MCF 10A (cell line): ENCODE data around the gene TNS1. TPM values are rescaled to one million over a fixed set of nuclear protein-coding genes. Genes with fewer than 3 reads are reported as not detected.
"Not testable (repeated sequence)": the region's sequence is repeated elsewhere in the genome, so short reads cannot be mapped to it uniquely, and the experiment has no call there.

Source experiments
- Bru-seq: library from RNA; stranded (reverse); fragments of 400-500 nt; gene quantifications from one replicate; lab custom pipeline; 2021; lab: Mats Ljungman, UMichigan
- BruChase-seq, 2 experiments: library from RNA; stranded (reverse); fragments of 400-500 nt; gene quantifications; one replicate each; lab custom pipeline; 2021; lab: Mats Ljungman, UMichigan
- BruUV-seq: library from RNA; stranded (reverse); fragments of 400-500 nt; replicated peaks from 2 replicates; lab custom pipeline; 2021; lab: Mats Ljungman, UMichigan
- CTCF ChIA-PET: fragments of 300-600 bp; sonication (Branson Sonifier 250); formaldehyde crosslinking; extraction: SDS; loops from one replicate; lab custom pipeline; 2021; ENCODE audit warnings: antibody characterized with exemption, inconsistent platforms; lab: Yijun Ruan, JAX
- POLR2A ChIA-PET: fragments of 300-600, 350-650 bp; sonication (Branson Sonifier 250); formaldehyde crosslinking; extraction: SDS; loops from one replicate; lab custom pipeline; 2020; ENCODE audit warnings: antibody characterized with exemption, inconsistent platforms; lab: Yijun Ruan, JAX
- DNase-seq: peaks from one replicate; pipeline ENCODE4 v3.0.0-alpha.2; 2018; ENCODE audit not compliant: unreplicated experiment
- H3K27ac Mint-ChIP-seq: one replicate; pipeline ENCODE4 v1.8.0; 2022; ENCODE audit warnings: mild to moderate bottlenecking, low read depth, mixed read lengths; ENCODE audit not compliant: unreplicated experiment
- H3K27me3 Mint-ChIP-seq: one replicate; pipeline ENCODE4 v1.8.0; 2022; ENCODE audit warnings: mixed read lengths; ENCODE audit not compliant: insufficient read depth, unreplicated experiment
- H3K36me3 Mint-ChIP-seq: one replicate; pipeline ENCODE4 v1.8.0; 2022; ENCODE audit warnings: mild to moderate bottlenecking, moderate library complexity, mixed read lengths; ENCODE audit not compliant: insufficient read depth, unreplicated experiment
- H3K4me1 Mint-ChIP-seq: one replicate; pipeline ENCODE4 v1.8.0; 2022; ENCODE audit warnings: mixed read lengths; ENCODE audit not compliant: insufficient read depth, unreplicated experiment
- H3K4me3 Mint-ChIP-seq: one replicate; pipeline ENCODE4 v1.8.0; 2022; ENCODE audit warnings: mild to moderate bottlenecking, moderate library complexity, mixed read lengths; ENCODE audit not compliant: unreplicated experiment
- H3K9me3 Mint-ChIP-seq: one replicate; pipeline ENCODE4 v1.8.0; 2022; ENCODE audit warnings: mixed read lengths; ENCODE audit not compliant: unreplicated experiment
- intact Hi-C: fragments of 100-400 bp; cut with micrococcal nuclease; formaldehyde crosslinking; loops from 2 replicates; pipeline ENCODE4 v1.14.1; 2022
- long read RNA-seq: library from polyadenylated mRNA; stranded (forward); transcript quantifications from one replicate; pipeline ENCODE4 v2.0.0, GENCODE V29; 2022
- total RNA-seq: library from RNA; stranded (reverse); gene quantifications from 2 replicates; pipeline ENCODE4 v1.2.3, GENCODE V29; 2022
- TF ChIP-seq, protein P1 (sequence below): fragments of 200-600 bp; IDR thresholded peaks from one replicate; pipeline ENCODE4 v1.8.0; 2022; ENCODE audit warnings: antibody characterized with exemption, mild to moderate bottlenecking; ENCODE audit not compliant: unreplicated experiment

TNS1 gene
- 2.9 and 3.3 TPM in 2 replicates for total RNA-seq
- percentile 27 among the genes with signal in this experiment for Bru-seq, nascent RNA
- BruChase-seq, experiment 1, labeled RNA remaining after a 6-hour chase = percentile 28 among the genes with signal in this experiment
- percentile 27 among the genes with signal in this experiment for BruChase-seq, experiment 2, labeled RNA remaining after a 2-hour chase
- long read RNA-seq, partial matches to known transcripts = 0 of 2 reads
- long read RNA-seq, other reads (novel, unspliced or antisense) = 2 of 2 reads

DNA sequence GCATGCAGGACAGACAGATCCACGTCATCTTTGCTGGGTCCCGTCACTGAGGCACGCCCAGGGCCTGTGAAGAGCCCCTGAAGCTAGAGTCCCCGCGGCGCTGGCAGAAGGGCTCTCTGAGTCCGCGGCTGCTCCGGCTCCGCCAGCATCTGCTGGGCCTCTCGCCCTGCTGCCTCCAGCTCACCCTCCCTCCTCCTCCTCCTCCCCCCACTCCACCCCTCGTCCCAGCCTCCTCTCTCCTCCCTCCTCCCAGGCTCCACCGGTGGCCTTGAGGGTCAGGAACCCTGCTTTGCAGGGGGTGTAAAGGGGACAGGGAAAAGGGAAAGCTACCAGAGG is at the start of gene TNS1:
Gene TNS1, minus strand, starts transcription at position 151 of the 336 bp plus-strand sequence. Its CDS starts 123 bp downstream, at position 28.
- Mint-ChIP-seq H3K27ac (peak within 1 kb of the TSS; percentile 40), H3K9me3 (no peaks in the 10 kb centered on the region), H3K27me3 (no peaks in the 10 kb centered on the region), H3K4me1 (peaks cover 25% of the 10 kb centered on the region), H3K4me3 (peak within 1 kb of the TSS; percentile 36), H3K36me3 (peaks cover 7% of the 10 kb centered on the region)
- TF ChIP-seq, protein P1, sequence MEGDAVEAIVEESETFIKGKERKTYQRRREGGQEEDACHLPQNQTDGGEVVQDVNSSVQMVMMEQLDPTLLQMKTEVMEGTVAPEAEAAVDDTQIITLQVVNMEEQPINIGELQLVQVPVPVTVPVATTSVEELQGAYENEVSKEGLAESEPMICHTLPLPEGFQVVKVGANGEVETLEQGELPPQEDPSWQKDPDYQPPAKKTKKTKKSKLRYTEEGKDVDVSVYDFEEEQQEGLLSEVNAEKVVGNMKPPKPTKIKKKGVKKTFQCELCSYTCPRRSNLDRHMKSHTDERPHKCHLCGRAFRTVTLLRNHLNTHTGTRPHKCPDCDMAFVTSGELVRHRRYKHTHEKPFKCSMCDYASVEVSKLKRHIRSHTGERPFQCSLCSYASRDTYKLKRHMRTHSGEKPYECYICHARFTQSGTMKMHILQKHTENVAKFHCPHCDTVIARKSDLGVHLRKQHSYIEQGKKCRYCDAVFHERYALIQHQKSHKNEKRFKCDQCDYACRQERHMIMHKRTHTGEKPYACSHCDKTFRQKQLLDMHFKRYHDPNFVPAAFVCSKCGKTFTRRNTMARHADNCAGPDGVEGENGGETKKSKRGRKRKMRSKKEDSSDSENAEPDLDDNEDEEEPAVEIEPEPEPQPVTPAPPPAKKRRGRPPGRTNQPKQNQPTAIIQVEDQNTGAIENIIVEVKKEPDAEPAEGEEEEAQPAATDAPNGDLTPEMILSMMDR = no peak
- no peak for DNase-seq
- intact Hi-C loops = no loop called here
- POLR2A ChIA-PET = no interaction called here
- CTCF ChIA-PET = interaction anchor here (0.6 to 1.1 kb wide), 5 partner anchors 63 to 167 kb away, joined by 3 to 6 read pairs (median 4); no protein-coding TSS in a partner anchor
- BruUV-seq = no TSS peak

- no peaks in the 10 kb centered on the region for H3K36me3 Mint-ChIP-seq
- intact Hi-C loops = no loop called here
- TF ChIP-seq, protein P1 = no peak
- no peaks in the 10 kb centered on the region for H3K9me3 Mint-ChIP-seq
- DNase-seq = no peak
- H3K4me1 Mint-ChIP-seq = no peaks in the 10 kb centered on the region
- no peak overlapping the region for H3K27ac Mint-ChIP-seq
- H3K4me3 Mint-ChIP-seq = no peak overlapping the region
- H3K27me3 Mint-ChIP-seq = peaks cover 48% of the 10 kb centered on the region
- ChIA-PET POLR2A (no interaction called here), CTCF (interaction anchor here (0.7 to 3.3 kb wide), 4 partner anchors 17 to 266 kb away, joined by 3 to 13 read pairs (median 4); partner anchors contain the start of gene RUFY4)
- no TSS peak for BruUV-seq
Measured at GRCh38 chr2:218051903-218052302, 49.1 kb upstream of the TNS1 start.

DNA sequence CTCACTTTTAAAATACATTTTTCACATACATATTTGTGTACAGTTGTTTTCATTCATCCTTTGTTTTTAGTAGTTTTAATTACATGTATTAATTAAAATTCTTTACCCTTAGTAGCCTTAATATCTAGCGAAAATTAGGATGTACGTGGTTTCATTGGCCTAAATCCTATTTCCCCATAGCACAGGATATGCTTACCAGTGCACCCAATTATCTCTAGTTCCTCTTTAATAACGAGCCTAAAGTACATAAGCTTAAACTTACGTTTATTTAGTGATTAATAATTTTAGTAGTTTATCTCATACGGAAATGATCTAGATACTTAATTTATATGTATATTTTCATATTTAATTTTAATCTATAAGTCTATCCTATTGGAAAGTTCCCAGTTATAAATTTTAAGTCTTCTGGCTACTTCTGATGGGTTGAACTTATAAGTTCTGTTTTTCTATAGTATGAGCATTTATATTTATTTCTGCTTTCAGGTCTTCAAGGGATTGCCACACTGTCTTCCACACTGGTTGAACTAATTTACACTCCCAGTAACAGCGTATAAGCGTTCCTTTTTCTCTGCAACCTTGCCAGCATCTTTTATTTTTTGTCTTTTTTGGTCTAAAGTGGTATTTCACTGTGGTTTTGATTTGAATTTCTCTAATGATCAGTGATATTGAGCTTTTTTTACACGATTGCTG is 44.9 kb upstream of the TNS1 start:
- CTCF ChIA-PET = interaction anchor here (0.7 kb wide), 1 partner anchor 662 kb away, joined by 3 read pairs; no protein-coding TSS in a partner anchor
- POLR2A ChIA-PET = no interaction called here
- TF ChIP-seq, protein P1 = no peak
- Mint-ChIP-seq H3K4me3 (no peak overlapping the region), H3K4me1 (no peaks in the 10 kb centered on the region), H3K27me3 (peaks cover 45% of the 10 kb centered on the region), H3K9me3 (no peaks in the 10 kb centered on the region), H3K27ac (no peak overlapping the region), H3K36me3 (no peaks in the 10 kb centered on the region)
- no peak for DNase-seq
- intact Hi-C loops = no loop called here
- BruUV-seq = no TSS peak

DNA sequence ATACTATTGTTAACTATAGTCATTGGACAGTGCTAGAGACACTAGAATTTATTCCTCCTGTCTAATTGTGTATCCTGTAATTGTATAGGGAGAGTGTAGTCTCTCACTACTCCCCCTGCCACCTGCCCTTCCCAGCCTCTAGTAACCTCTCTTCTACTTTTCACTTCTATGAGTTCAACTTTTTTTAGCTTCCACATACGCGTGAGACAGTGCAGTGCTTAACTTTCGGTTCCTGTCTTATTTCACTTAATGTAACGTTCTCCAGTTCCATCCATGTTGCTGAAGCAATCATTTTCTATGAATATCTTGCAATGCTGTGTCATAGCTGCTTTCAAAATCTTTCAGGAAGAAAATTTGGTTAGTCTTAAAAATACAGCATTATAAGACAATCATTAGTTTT is 43.4 kb upstream of the TNS1 start:
- POLR2A ChIA-PET = no interaction called here
- Mint-ChIP-seq H3K4me1 (no peaks in the 10 kb centered on the region), H3K4me3 (no peak overlapping the region), H3K27ac (no peak overlapping the region), H3K9me3 (no peaks in the 10 kb centered on the region), H3K27me3 (peaks cover 59% of the 10 kb centered on the region), H3K36me3 (no peaks in the 10 kb centered on the region)
- TF ChIP-seq, protein P1 = no peak
- intact Hi-C loops = no loop called here
- no TSS peak for BruUV-seq
- DNase-seq = no peak
- CTCF ChIA-PET = interaction anchor here (0.6 to 3.2 kb wide), 2 partner anchors 10 to 160 kb away, joined by 4 to 19 read pairs; no protein-coding TSS in a partner anchor

- POLR2A ChIA-PET, BruUV-seq, H3K4me3 Mint-ChIP-seq, H3K9me3 Mint-ChIP-seq, intact Hi-C loops, H3K27ac Mint-ChIP-seq, DNase-seq, H3K36me3 Mint-ChIP-seq, H3K4me1 Mint-ChIP-seq: not testable (repeated sequence)
- CTCF ChIA-PET = interaction anchor here (1.8 to 3.2 kb wide), 2 partner anchors 9 to 259 kb away, joined by 11 to 19 read pairs; no protein-coding TSS in a partner anchor
- H3K27me3 Mint-ChIP-seq = peaks cover 65% of the 10 kb centered on the region
Measured at GRCh38 chr2:218044599-218044998, 41.8 kb upstream of the TNS1 start.
